NCI-H128 (cell line): ENCODE results near the gene NEURL4.

Experiments used
- DNase-seq: peaks from one replicate; lab custom pipeline; 2025; ENCODE audit not compliant: unreplicated experiment; lab: John Stamatoyannopoulos, UW

NEURL4 gene

DNA sequence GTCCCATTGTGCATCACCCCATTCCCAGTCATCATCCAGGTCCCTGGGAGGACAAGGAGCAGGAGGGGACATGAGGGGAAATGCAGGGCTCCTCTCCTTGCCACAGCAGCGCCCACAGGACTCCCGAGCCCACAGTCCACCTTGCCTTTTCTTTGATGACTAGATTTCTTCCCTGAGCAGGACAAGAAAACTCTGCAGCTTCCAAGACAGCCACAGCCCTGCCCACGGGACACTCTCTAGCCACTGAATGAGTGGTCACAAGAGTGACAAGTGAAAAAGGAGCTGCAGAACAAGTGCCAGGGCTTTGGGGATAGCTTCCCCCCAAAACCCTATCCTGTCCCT, 4.7 kb downstream of the NEURL4 start:
- DNase-seq, result no peak

GRCh38 chr17:7323731-7324437, 5.3 kb downstream of the NEURL4 start:
- no peak for DNase-seq

- DNase-seq, result no peak
Observed at GRCh38 chr17:7322520-7323194, 6.5 kb downstream of the NEURL4 start.

GRCh38 chr17:7321466-7321865, 7.7 kb downstream of the NEURL4 start:
- no peak for DNase-seq

DNA sequence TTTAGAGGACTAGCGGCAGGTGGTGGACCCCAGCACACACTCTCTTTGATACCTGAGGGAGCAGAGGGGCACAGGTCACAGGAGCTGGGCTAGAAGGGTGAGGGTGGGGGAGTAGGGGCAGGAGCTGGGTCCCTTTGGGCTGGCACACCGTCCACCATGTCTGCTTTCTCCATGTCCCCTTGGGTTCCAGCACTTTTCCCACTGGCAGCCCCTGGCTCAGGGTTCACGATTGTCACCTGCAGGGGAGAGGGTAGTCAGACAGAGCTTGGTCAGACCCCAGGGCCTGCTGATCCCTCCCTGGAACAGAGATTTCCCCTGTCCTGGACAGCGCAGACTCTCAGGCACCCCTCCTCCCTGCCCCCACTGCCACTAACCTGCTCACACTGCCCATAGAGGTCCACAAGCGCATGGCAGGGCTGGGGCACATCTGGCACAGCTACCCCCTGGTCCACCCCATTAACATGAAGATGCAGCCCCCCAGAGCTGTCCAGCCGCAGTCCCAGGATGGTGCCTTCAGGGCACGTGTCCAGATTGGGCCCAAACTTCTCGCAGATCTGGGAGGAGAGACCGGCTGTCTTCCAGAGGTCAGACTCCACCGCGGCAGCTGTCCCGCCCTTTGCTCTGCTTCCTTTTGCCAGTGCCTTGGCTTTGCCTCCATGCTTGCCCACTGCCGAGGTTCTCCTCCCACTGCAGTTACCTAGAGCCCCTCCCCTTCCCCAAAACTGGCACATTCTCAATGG, 10.8 kb downstream of the NEURL4 start:
- no peak for DNase-seq

GRCh38 chr17:7317161-7317803, 11.9 kb downstream of the NEURL4 start:
- no peak for DNase-seq

DNA sequence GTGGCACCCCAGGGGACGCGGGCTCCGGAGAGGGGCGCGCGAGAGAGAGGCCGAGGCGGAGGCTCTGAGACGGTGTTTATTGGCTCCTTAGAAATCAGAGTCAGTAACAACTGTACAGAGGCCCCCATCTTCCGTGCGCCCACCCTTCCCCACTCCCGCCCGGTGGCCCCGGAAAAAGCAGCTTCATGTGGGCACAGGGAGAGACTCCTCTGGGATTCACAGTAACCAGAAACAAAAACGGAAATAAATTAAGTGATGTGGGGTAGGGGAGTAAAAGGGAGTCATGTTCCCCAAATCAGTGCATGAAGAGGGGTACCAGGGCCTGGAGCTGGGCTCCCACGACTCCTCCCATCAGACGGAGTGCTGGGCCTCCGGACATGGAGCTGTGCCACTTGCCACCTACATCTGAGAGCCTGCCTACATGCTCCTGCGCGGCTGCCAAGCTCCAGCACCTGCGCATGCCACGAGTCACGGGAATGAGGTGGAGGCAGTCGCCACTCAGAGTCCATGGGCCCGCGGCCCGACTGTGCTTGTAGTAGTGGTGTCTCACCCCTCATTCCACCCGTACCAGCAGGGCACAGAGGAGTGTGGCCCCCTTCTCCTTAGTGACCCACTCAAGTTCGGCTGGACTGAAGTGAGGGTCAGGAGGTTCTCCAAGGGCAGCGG, 13.4 kb downstream of the NEURL4 start:
- DNase-seq, result no peak

GRCh38 chr17:7314719-7315569, 14.2 kb downstream of the NEURL4 start, which contains the start of gene GPS2:
Gene GPS2 (minus strand): TSS chr17:7315360. CDS start chr17:7315052, 308 bp downstream.
- peak; percentile 63 for DNase-seq

- DNase-seq, result no peak
Observed at GRCh38 chr17:7313890-7314718, 15.0 kb downstream of the NEURL4 start.

DNA sequence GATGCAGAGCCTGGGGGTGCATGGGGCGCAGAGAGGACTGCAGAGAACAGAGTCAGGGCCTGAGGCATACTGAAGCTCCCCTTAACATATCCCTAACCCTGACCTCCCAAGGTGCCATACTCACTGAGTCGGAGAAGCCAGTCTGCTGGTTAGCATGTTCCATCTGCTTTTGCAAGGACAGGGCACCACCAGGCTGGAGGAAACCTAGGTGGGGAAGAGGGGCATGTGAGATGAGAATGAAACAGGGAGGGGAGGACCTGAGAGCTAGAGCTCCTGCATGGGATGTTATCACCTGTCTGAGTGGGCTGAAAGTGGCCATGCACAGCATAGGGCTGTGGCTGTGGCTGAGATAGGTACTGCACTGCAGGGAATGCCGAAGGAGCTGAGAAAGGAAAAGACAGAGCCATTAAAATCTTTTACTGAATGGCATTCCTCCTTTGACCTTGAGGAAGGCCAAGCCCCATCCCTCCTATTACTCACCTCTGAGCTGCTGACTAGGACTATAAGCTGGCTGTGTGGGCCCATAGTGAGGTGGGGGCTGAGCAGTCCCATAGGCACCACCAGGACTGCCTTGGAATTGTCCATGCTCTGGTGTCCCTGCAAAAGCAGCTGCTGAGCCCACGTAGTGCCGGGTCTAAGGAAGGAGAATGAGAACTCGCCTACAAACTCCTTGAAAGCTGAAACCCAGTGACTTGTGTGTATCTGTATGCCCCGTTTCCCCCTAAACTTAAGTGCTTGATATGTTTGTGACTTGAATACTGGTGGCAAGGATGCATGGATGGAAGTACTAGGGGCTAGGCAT, 15.8 kb downstream of the NEURL4 start:
- DNase-seq, result no peak

- DNase-seq, result no peak
Observed at GRCh38 chr17:7312432-7313087, 16.6 kb downstream of the NEURL4 start.

DNA sequence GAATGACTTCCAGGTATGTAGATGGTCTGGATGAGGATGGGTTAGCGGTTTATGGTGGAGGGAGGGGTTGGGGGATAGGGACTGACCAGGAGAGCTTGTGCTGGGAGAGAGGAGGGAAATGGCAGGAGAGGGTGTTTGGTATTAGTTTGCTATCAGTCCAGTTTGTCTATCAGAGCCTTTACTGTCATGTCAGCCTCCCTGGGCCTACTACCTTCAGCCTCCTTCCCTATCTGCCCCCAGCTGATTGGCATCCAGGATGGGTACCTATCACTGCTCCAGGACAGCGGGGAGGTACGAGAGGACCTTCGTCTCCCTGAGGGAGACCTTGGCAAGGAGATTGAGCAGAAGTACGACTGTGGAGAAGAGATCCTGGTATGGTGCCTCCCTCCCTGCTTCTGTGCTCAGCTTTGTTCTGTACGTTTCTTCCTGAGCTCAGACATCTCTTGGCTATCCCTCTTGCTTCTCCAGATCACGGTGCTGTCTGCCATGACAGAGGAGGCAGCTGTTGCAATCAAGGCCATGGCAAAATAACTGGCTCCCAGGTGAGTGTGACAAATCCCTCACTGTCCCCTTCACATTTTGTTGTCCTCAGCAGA, 17.9 kb downstream of the NEURL4 start:
- DNase-seq, result no peak

GRCh38 chr17:7309628-7310027, 19.5 kb downstream of the NEURL4 start:
- DNase-seq, result no peak

GRCh38 chr17:7308625-7309433, 20.3 kb downstream of the NEURL4 start:
- DNase-seq, result peak; percentile 1

DNA sequence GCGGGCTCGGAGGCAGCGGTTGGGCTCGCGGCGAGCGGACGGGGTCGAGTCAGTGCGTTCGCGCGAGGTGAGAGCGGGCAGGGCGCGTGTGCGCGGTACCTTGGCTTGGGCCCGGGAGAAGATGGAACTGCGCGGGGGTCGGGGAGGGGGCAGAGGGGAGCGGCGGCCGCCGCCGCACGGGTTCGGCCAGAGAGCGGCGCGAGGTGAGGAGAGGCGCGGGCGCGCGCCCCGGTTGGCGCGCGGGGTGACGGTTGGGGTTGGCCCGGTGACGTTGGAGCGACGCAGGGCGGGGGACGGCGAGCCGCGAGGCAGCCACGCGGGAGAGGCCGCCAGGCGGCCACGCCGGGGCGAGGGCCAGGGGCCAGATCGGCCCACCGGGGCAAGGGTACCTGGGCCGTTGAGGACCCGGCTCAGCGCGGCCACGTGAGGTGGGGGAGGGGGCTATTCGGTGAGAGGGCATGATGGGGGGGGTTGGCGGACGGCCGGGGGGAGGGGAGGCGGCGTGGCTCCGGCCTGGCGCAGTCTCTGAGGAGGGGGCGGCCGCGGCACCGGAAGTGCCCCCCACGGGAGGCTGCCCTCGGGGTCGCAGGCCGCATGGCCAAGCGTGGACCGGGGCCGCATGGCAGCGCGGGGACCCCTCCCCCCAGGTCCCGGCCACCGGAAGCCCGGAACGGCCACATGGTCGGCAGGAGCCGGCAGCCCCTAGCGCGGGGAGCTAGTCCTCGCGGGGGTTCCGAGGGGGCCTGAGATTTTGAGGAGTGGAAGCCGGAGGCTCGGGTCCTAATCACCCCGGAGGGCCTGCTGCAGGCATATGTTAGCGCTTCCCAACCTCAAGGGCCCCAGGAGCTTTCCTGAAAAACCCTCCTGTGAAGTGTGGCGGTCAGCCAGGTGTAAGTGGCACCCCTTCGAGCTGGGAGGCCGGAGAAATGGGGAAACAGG, 21.2 kb downstream of the NEURL4 start:
- DNase-seq, result no peak
